Middle frontal gyrus (tissue), 1 donor: ENCODE results near the gene MYH7.

Experiments
- DNase-seq: peaks from one replicate; pipeline ENCODE4 v3.0.0-alpha.2; 2015; ENCODE audit warnings: low spot score; ENCODE audit errors: extremely low spot score

Gene MYH7

GRCh38 chr14:23447361-23448350, 12.2 kb upstream of the MYH7 start:
- DNase-seq = no peak

DNA sequence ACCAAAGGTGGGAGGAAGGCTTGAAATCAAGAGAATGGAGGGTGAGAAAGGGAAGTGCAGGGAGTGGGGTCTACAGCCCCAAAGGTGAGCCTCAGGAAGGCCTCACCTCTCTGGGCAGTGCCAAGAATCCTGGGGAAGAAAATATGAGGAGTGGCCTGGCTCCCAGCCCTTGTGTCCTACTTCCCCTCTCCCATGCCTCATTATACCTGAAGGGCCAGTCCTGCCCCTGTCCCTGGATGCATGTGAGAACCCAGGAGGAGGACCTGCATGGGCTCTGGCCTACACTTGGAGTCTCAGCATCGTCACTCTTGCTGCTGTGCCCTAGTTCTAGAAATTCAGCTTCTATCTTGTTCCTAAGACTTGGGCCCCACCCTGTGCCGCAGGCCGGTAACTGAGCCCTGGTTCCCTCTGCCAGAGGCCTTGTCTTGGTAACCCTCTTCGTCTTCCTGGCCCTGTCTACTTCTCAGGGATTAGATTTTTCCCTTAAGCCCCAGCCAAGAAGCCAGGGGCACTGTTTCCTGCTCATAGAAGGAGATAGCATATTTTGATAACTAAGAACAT, 10.9 kb upstream of the MYH7 start:
- DNase-seq = no peak

DNA sequence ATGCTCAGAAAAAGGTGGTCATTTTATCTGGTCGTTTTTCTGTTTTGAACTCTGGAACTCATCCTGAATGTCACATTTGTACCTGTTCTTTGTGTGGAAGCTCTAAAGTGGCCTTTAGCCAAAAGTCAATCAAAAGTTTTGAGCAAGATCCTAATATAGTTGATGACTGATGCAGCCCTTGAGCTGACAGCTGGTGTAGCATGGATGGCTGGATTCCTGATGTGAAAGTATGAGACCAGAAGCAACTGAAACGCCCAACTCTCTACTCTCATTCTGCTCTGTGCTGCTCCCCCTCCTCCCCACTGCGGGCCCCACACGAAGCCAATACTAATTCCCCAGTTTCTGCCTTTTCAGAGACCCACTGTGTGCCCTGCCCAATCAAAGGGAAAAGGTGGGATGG, 10.3 kb upstream of the MYH7 start:
- no peak for DNase-seq

DNA sequence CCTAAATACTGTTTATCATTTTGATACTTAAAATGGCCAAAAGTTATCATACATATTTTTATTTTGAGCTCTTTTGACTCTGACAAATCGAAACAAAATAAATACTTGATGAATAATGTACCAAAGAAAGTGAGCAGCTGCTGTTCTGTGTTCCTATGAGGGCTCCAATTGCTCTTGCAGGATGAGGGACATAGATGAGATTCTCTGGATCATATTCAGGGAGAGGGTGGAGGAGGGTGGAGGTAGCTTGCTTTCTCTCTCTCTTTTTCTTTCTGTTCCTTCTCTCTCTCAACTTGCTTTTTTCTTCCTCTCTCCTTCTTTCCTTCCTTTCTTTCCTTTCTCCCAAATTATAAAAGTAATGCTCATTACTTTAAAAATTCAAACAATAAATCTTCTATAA, 8.9 kb upstream of the MYH7 start:
- DNase-seq = no peak

- no peak for DNase-seq
These were observed 8.4 kb upstream of the MYH7 start for GRCh38 chr14:23443881-23444280.

- DNase-seq = no peak
These were observed 8.0 kb upstream of the MYH7 start for GRCh38 chr14:23443411-23443812.

GRCh38 chr14:23442721-23443356, 7.4 kb upstream of the MYH7 start:
- DNase-seq = no peak

DNA sequence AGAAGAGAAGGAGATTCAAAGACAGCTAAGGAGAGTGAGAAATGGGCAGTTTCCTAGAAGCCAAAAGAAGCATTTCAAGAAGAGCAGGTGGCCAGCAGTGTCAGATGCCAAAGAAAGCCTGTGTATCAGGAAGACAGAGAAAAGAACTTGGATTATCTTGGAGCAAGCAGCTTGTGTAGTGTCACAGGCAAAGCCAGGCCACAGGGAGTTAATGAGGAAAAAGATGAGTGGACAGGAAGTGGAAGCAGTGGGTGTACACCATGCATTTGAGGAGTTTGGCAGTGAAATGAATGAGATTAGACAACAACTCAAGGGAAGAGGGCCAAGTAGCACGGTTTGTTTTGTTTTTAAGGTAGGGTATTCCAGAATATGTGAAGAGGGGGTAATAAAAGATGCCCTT, 5.6 kb upstream of the MYH7 start:
- no peak for DNase-seq

GRCh38 chr14:23439107-23439835, 3.8 kb upstream of the MYH7 start:
- no peak for DNase-seq

GRCh38 chr14:23438101-23438971, 2.9 kb upstream of the MYH7 start:
- no peak for DNase-seq

- no peak for DNase-seq
These were observed 2.0 kb upstream of the MYH7 start for GRCh38 chr14:23437133-23438100.

- peak; percentile 58 for DNase-seq
These were observed 1.1 kb upstream of the MYH7 start for GRCh38 chr14:23436327-23437132.

GRCh38 chr14:23434488-23435222, 805 bp downstream of the MYH7 start:
- no peak for DNase-seq

- DNase-seq = no peak
These were observed 2.0 kb downstream of the MYH7 start for GRCh38 chr14:23433457-23433856.

- DNase-seq = no peak
These were observed 2.5 kb downstream of the MYH7 start for GRCh38 chr14:23432946-23433345.

GRCh38 chr14:23432102-23432925, 3.1 kb downstream of the MYH7 start:
- DNase-seq = no peak

DNA sequence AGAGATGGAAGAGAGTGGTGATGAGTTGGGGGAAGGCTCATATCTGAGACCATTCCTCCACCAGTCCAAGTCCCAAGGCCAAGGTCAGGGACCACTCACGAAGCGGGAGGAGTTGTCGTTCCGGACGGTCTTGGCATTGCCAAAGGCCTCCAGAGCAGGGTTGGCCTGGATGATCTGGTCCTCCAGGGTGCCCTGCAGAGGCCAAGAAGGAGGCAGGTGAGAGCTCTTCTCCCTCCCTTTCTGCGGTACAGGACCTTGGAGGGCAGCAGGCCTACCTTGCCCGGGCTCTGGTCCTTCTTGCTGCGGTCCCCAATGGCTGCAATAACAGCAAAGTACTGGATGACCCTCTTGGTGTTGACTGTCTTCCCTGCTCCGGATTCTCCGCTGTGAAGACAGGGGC, 4.0 kb downstream of the MYH7 start:
- no peak for DNase-seq
